CD14-positive monocyte (primary cell): ENCODE results near the gene DDC. TPM values are rescaled to one million over a fixed set of nuclear protein-coding genes. Genes with fewer than 3 reads are reported as not detected.
A peak's percentile ranks its signal among the peaks of the same experiment; 100 is the strongest.

Source experiments
- DNase-seq, 3 donors: peaks; one replicate each; pipeline ENCODE4 v3.0.0-alpha.2; 2011 to 2022
- H2AFZ ChIP-seq: 2 replicates; pipeline ENCODE4 v1.6.0; 2012; ENCODE audit warnings: mild to moderate bottlenecking, low read depth, low read length, inconsistent platforms; ENCODE audit not compliant: insufficient read depth, poor library complexity, severe bottlenecking
- H3K27ac ChIP-seq, 2 donors: 1 replicate in 1 of 2; 2 replicates in 1 of 2; pipeline ENCODE4 v1.5.1; 2012 to 2013; ENCODE audit warnings: low read length in 2 of 2, control low read depth in 1 of 2, inconsistent platforms in 1 of 2, low read depth in 1 of 2, mild to moderate bottlenecking in 1 of 2
- H3K27me3 ChIP-seq, 2 donors: one replicate each; pipeline versions ENCODE4 v1.6.0 to v1.6.1; 2011 to 2013; ENCODE audit warnings: low read length in 2 of 2; ENCODE audit not compliant: control insufficient read depth in 2 of 2, insufficient read depth in 2 of 2
- H3K36me3 ChIP-seq, 2 donors: replicated peaks in 1 of 2; 1 replicate in 1 of 2; 2 replicates in 1 of 2; pipeline versions ENCODE4 v1.5.1 to v1.6.1; 2012 to 2013; ENCODE audit warnings: low read length in 2 of 2, control low read depth in 1 of 2, inconsistent platforms in 1 of 2, mild to moderate bottlenecking in 1 of 2; ENCODE audit not compliant: insufficient read depth in 2 of 2, control insufficient read depth in 1 of 2
- H3K4me1 ChIP-seq, 2 donors: 1 replicate in 1 of 2; 2 replicates in 1 of 2; pipeline versions ENCODE4 v1.5.1 to v1.6.1; 2012 to 2013; ENCODE audit warnings: low read length in 2 of 2, control low read depth in 1 of 2, inconsistent platforms in 1 of 2, mild to moderate bottlenecking in 1 of 2, moderate library complexity in 1 of 2; ENCODE audit not compliant: insufficient read depth in 2 of 2, control insufficient read depth in 1 of 2
- H3K4me2 ChIP-seq: replicated peaks from 2 replicates; pipeline ENCODE3; 2012; ENCODE audit warnings: low read length, moderate library complexity, mild to moderate bottlenecking; ENCODE audit not compliant: poor library complexity, severe bottlenecking; ENCODE audit errors: extremely low read depth
- H3K4me3 ChIP-seq, 3 experiments: fragments of 200-600 bp in 1 of 3; sonication (generic) in 1 of 3; replicated peaks in 1 of 3; 1 replicate in 2 of 3; 2 replicates in 1 of 3; pipeline ENCODE4 v1.5.1; 2011 to 2013; ENCODE audit warnings: low read length in 3 of 3, mild to moderate bottlenecking in 3 of 3, control low read depth in 2 of 3, low read depth in 2 of 3, inconsistent platforms in 1 of 3, moderate library complexity in 1 of 3
- H3K79me2 ChIP-seq: 2 replicates; pipeline ENCODE4 v1.6.0; 2012; ENCODE audit warnings: mild to moderate bottlenecking, control low read depth, inconsistent platforms, low read length, moderate library complexity; ENCODE audit not compliant: insufficient read depth
- H3K9ac ChIP-seq: 2 replicates; pipeline ENCODE4 v1.6.0; 2017; ENCODE audit warnings: low read length, mild to moderate bottlenecking; ENCODE audit not compliant: insufficient read depth, poor library complexity, severe bottlenecking
- H3K9me3 ChIP-seq, 2 donors: replicated peaks in 1 of 2; 1 replicate in 1 of 2; 2 replicates in 1 of 2; pipeline versions ENCODE4 v1.5.1 to v1.6.1; 2012 to 2013; ENCODE audit warnings: low read length in 2 of 2, control low read depth in 1 of 2; ENCODE audit not compliant: control insufficient read depth in 1 of 2, insufficient read depth in 1 of 2
- H4K20me1 ChIP-seq: 2 replicates; pipeline ENCODE4 v1.6.0; 2012; ENCODE audit warnings: mild to moderate bottlenecking, low read length, control low read depth, moderate library complexity; ENCODE audit not compliant: insufficient read depth
- H3K27ac Mint-ChIP-seq, 7 donors: one replicate each; pipeline ENCODE4 v1.8.0; 2020; ENCODE audit warnings: mild to moderate bottlenecking in 7 of 7, mixed read lengths in 7 of 7, moderate library complexity in 6 of 7, inconsistent platforms in 2 of 7
- H3K27me3 Mint-ChIP-seq, 3 donors: one replicate each; pipeline ENCODE4 v1.8.0; 2021 to 2022; ENCODE audit warnings: low read depth in 3 of 3, mild to moderate bottlenecking in 3 of 3, mixed read lengths in 3 of 3, moderate library complexity in 3 of 3, inconsistent platforms in 1 of 3
- H3K36me3 Mint-ChIP-seq, 2 donors: one replicate each; pipeline ENCODE4 v1.8.0; 2020; ENCODE audit warnings: mixed read lengths in 2 of 2, inconsistent platforms in 1 of 2, mild to moderate bottlenecking in 1 of 2
- H3K4me1 Mint-ChIP-seq: one replicate; pipeline ENCODE4 v1.8.0; 2020; ENCODE audit warnings: mild to moderate bottlenecking, mixed read lengths
- H3K4me3 Mint-ChIP-seq, 2 donors: one replicate each; pipeline ENCODE4 v1.8.0; 2020; ENCODE audit warnings: mild to moderate bottlenecking in 2 of 2, mixed read lengths in 2 of 2, moderate library complexity in 1 of 2
- H3K9me3 Mint-ChIP-seq, 7 donors: one replicate each; pipeline ENCODE4 v1.8.0; 2020 to 2022; ENCODE audit warnings: mixed read lengths in 7 of 7, mild to moderate bottlenecking in 6 of 7, moderate library complexity in 6 of 7, inconsistent platforms in 2 of 7
- CTCF ChIP-seq: fragments of 200-600 bp; IDR thresholded peaks from one replicate; pipeline ENCODE4 v1.8.0; 2022; ENCODE audit warnings: antibody characterized with exemption, mild to moderate bottlenecking
- WGBS: methylation state at CpG from one replicate; pipeline ENCODE4 v1.1.5; 2013; ENCODE audit warnings: missing lambda C conversion rate; ENCODE audit not compliant: insufficient coverage; 5-methylcytosine and 5-hydroxymethylcytosine counted together
- intact Hi-C, 2 donors: fragments of 100-400 bp; cut with micrococcal nuclease; formaldehyde crosslinking; loops; one replicate each; pipeline versions ENCODE4 v1.15.0 to v1.15.1; 2023
- polyA plus RNA-seq, 3 donors: library from polyadenylated mRNA; depleted of rRNA in 1 of 3; unstranded in 2 of 3; stranded (reverse) in 1 of 3; fragments of 300-500 nt in 2 of 3; fragments of >200 nt in 1 of 3; fragmentation: Illumina TruSeq in 2 of 3; gene quantifications; 1 replicate in 2 of 3; 2 replicates in 1 of 3; pipeline ENCODE4 v1.2.3, GENCODE V29; 2012 to 2021

Gene DDC
- polyA plus RNA-seq, 3 donors, result not detected

GRCh38 chr7:50594734-50595485 is 29.7 kb upstream of the DDC start:
- Histone ChIP-seq H3K9me3 (no peaks in the 10 kb centered on the region), H3K4me3 (no peak overlapping the region), H4K20me1 (no peaks in the 10 kb centered on the region), H2AFZ (no peak overlapping the region), H3K36me3 (no peaks in the 10 kb centered on the region), H3K9ac (no peak overlapping the region), H3K79me2 (no peaks in the 10 kb centered on the region), H3K27ac (no peak overlapping the region), H3K4me2 (no peak overlapping the region), H3K4me1 (peaks cover 6 to 9% of the 10 kb centered on the region in 2 donors), H3K27me3 (no peaks in the 10 kb centered on the region)
- Mint-ChIP-seq H3K27me3 (peaks cover 0 to 5% (median 2%) of the 10 kb centered on the region in 3 donors), H3K36me3 (peaks cover 9 to 11% of the 10 kb centered on the region in 2 donors), H3K4me1 (peaks cover 12% of the 10 kb centered on the region), H3K9me3 (peaks cover 0 to 3% (median 0%) of the 10 kb centered on the region in 7 donors), H3K27ac (peak overlapping the region in 1 of 7 donors; percentile 15), H3K4me3 (no peak overlapping the region)
- no peak for DNase-seq
- intact Hi-C loops, result no loop called here
- 100% methylated on average over 5 of the region's 7 CpGs for WGBS
- TF ChIP-seq CTCF, result no peak

GRCh38 chr7:50594136-50594535 is 28.9 kb upstream of the DDC start:
- no peaks in the 10 kb centered on the region for H4K20me1 ChIP-seq

More at GRCh38 chr7:50594136-50594535, 28.9 kb upstream of the DDC start:
- Mint-ChIP-seq H3K4me1 (peaks cover 11% of the 10 kb centered on the region), H3K36me3 (peaks cover 9 to 11% of the 10 kb centered on the region in 2 donors), H3K4me3 (no peak overlapping the region), H3K9me3 (peaks cover 0 to 3% (median 0%) of the 10 kb centered on the region in 7 donors), H3K27ac (no peak overlapping the region), H3K27me3 (peaks cover 0 to 5% (median 0%) of the 10 kb centered on the region in 3 donors)
- TF ChIP-seq CTCF, result no peak
- no peak overlapping the region for H3K4me3 ChIP-seq
- no peak for DNase-seq
- H3K9me3 ChIP-seq, result no peaks in the 10 kb centered on the region
- no peaks in the 10 kb centered on the region for H3K36me3 ChIP-seq
- intact Hi-C loops, result no loop called here
- no peaks in the 10 kb centered on the region for H3K27me3 ChIP-seq
- no peak overlapping the region for H2AFZ ChIP-seq
- no peak overlapping the region for H3K4me2 ChIP-seq
- no peak overlapping the region for H3K27ac ChIP-seq
- H3K4me1 ChIP-seq, result peaks cover 6 to 9% of the 10 kb centered on the region in 2 donors
- no peak overlapping the region for H3K9ac ChIP-seq
- no peaks in the 10 kb centered on the region for H3K79me2 ChIP-seq
- 77% methylated on average over 3 of the region's 4 CpGs for WGBS
